ENCODE results near the gene NPAS3. TPM values are rescaled to one million over a fixed set of nuclear protein-coding genes. Genes with fewer than 3 reads are reported as not detected.

The NPAS3 gene
- total RNA-seq, 1 experiment from 2014 or later, result not detected

- DNase-seq (ENCODE audit: low read depth, low spot score) (no peak), ATAC-seq (no peak)
- H2AFZ ChIP-seq (ENCODE audit: low read depth, low read length, poor library complexity, severe bottlenecking), result no peak overlapping the region
- CTCF ChIA-PET, result no interaction called here
- no peaks in the 10 kb centered on the region for H3K9me2 ChIP-seq (ENCODE audit: insufficient read depth)
- no peaks in the 10 kb centered on the region; the same call in 1 of the 2 replicates for H3K27me3 ChIP-seq (ENCODE audit: insufficient read depth, low read length)
- TF ChIP-seq RAD21 (IDR thresholded peaks at IDR 0.05; ENCODE audit: low read depth) (no peak), FOSL1 (IDR thresholded peaks at IDR 0.05; ENCODE audit: low read depth) (no peak)
- no peak overlapping the region for H3K27ac ChIP-seq (ENCODE audit: low read depth, low read length)
- no peaks in the 10 kb centered on the region for H3K4me1 ChIP-seq (ENCODE audit: control insufficient read depth in 1 of 2, insufficient read depth in 2 of 2, low read length in 2 of 2)
- H3K4me3 ChIP-seq (replicated peaks in 1 of 2; ENCODE audit: low read depth in 1 of 2, low read length in 2 of 2), result no peak overlapping the region
- no peaks in the 10 kb centered on the region for H3K36me3 ChIP-seq (ENCODE audit: control insufficient read depth in 1 of 2, insufficient read depth in 2 of 2, low read length in 2 of 2)
- H3K9ac ChIP-seq (ENCODE audit: low read length), result no peak overlapping the region
- H4K20me1 ChIP-seq (ENCODE audit: insufficient read depth), result no peaks in the 10 kb centered on the region
- no peaks in the 10 kb centered on the region for H3K79me2 ChIP-seq (ENCODE audit: insufficient read depth, low read length)
- no TSS peak for BruUV-seq (replicated peaks)
- POLR2A ChIA-PET, result no interaction called here
- RAD21 ChIA-PET (ENCODE audit: low non-redundant PET in 1 of 2, low total read pairs in 2 of 2, uncharacterized antibody in 2 of 2, unreplicated experiment in 2 of 2), result no interaction called here
- H3K4me2 ChIP-seq (ENCODE audit: low read length), result no peak overlapping the region
- intact Hi-C loops (cut with micrococcal nuclease), result no loop called here
- no peaks in the 10 kb centered on the region for H3K9me3 ChIP-seq (ENCODE audit: control insufficient read depth in 1 of 2, insufficient read depth in 1 of 2, low read depth in 1 of 2, low read length in 2 of 2)
Observed at GRCh38 chr14:33742166-33742565, 803.5 kb downstream of the NPAS3 start.

- Histone ChIP-seq H3K27me3 (ENCODE audit: insufficient read depth, low read length) (peaks cover 4% of the 10 kb centered on the region), H3K4me1 (ENCODE audit: control insufficient read depth in 1 of 2, insufficient read depth in 2 of 2, low read length in 2 of 2) (no peaks in the 10 kb centered on the region), H3K36me3 (ENCODE audit: control insufficient read depth in 1 of 2, insufficient read depth in 2 of 2, low read length in 2 of 2) (no peaks in the 10 kb centered on the region), H4K20me1 (ENCODE audit: insufficient read depth) (no peaks in the 10 kb centered on the region), H3K79me2 (ENCODE audit: insufficient read depth, low read length) (no peaks in the 10 kb centered on the region), H3K4me2 (ENCODE audit: low read length) (no peak overlapping the region), H3K9ac (ENCODE audit: low read length) (no peak overlapping the region), H3K27ac (ENCODE audit: low read depth, low read length) (no peak overlapping the region), H2AFZ (ENCODE audit: low read depth, low read length, poor library complexity, severe bottlenecking) (no peak overlapping the region), H3K4me3 (replicated peaks in 1 of 2; ENCODE audit: low read depth in 1 of 2, low read length in 2 of 2) (no peak overlapping the region), H3K9me2 (ENCODE audit: insufficient read depth) (no peaks in the 10 kb centered on the region), H3K9me3 (ENCODE audit: control insufficient read depth in 1 of 2, insufficient read depth in 1 of 2, low read depth in 1 of 2, low read length in 2 of 2) (no peaks in the 10 kb centered on the region)
- no peak for ATAC-seq
- ChIA-PET RAD21 (ENCODE audit: low non-redundant PET in 1 of 2, low total read pairs in 2 of 2, uncharacterized antibody in 2 of 2, unreplicated experiment in 2 of 2) (no interaction called here), POLR2A (no interaction called here), CTCF (no interaction called here)
- no TSS peak for BruUV-seq (replicated peaks)
- intact Hi-C loops (cut with micrococcal nuclease), result no loop called here
- no peak for DNase-seq (ENCODE audit: low read depth, low spot score)
- TF ChIP-seq EZH2 (IDR thresholded peaks at IDR 0.05) (no peak), FOSL1 (IDR thresholded peaks at IDR 0.05; ENCODE audit: low read depth) (no peak), RAD21 (IDR thresholded peaks at IDR 0.05; ENCODE audit: low read depth) (no peak), EGR1 (IDR thresholded peaks at IDR 0.05; ENCODE audit: low read depth) (no peak), EZH2phosphoT487 (IDR thresholded peaks at IDR 0.05; ENCODE audit: borderline replicate concordance) (no peak), ELF1 (IDR thresholded peaks at IDR 0.05; ENCODE audit: borderline replicate concordance, low read depth) (no peak), MAX (IDR thresholded peaks at IDR 0.05) (no peak), POLR2AphosphoS5 (IDR thresholded peaks at IDR 0.05; ENCODE audit: low read depth, low read length) (no peak), TCF7L2 (IDR thresholded peaks at IDR 0.05; ENCODE audit: borderline replicate concordance, extremely low read depth, insufficient read depth, insufficient read length) (no peak), REST (IDR thresholded peaks at IDR 0.05; ENCODE audit: low read depth) (no peak), ZNF274 (IDR thresholded peaks at IDR 0.05; ENCODE audit: low read depth, low read length) (no peak), SIN3A (IDR thresholded peaks at IDR 0.05; ENCODE audit: low read depth) (no peak), CBX3 (IDR thresholded peaks at IDR 0.05; ENCODE audit: low read depth) (no peak), CEBPB (IDR thresholded peaks at IDR 0.05; ENCODE audit: low read depth) (no peak), CTCF (IDR thresholded peaks at IDR 0.05 in 2 of 3, conservative IDR thresholded peaks at IDR 0.05 in 1 of 3; ENCODE audit: borderline replicate concordance in 1 of 3, insufficient read depth in 1 of 3, low read depth in 2 of 3, low read length in 2 of 3) (no peak), YY1 (IDR thresholded peaks at IDR 0.05; ENCODE audit: extremely low read depth, insufficient replicate concordance, low read depth, low read length) (no peak), POLR2A (IDR thresholded peaks at IDR 0.05; ENCODE audit: borderline replicate concordance, extremely low read depth, insufficient read depth, insufficient read length) (no peak), ZFX (IDR thresholded peaks at IDR 0.05) (no peak)
Observed at GRCh38 chr14:33745163-33745562, 806.5 kb downstream of the NPAS3 start.
